Mesenchymal stem cell (in vitro differentiated cells and primary cell): ENCODE data around the gene ZNF45. TPM values are rescaled to one million over a fixed set of nuclear protein-coding genes. Genes with fewer than 3 reads are reported as not detected.

Experiments used
- DNase-seq: peaks from one replicate; pipeline ENCODE4 v3.0.0-alpha.2; 2013
- H2AFZ ChIP-seq: one replicate; pipeline ENCODE4 v1.6.1; 2013; ENCODE audit warnings: low read depth, mild to moderate bottlenecking, control low read depth, inconsistent platforms, low read length, moderate library complexity
- H2AK5ac ChIP-seq: 2 replicates; pipeline ENCODE4 v1.6.1; 2013; ENCODE audit warnings: low read length, moderate library complexity, mild to moderate bottlenecking, inconsistent platforms; ENCODE audit not compliant: severe bottlenecking
- H2BK120ac ChIP-seq: one replicate; pipeline ENCODE4 v1.6.1; 2013; ENCODE audit warnings: low read depth, mild to moderate bottlenecking, inconsistent platforms, low read length, moderate library complexity
- H2BK12ac ChIP-seq, 2 experiments: one replicate each; pipeline ENCODE4 v1.6.1; 2013; ENCODE audit warnings: inconsistent platforms in 2 of 2, low read length in 2 of 2, mild to moderate bottlenecking in 2 of 2, moderate library complexity in 2 of 2, control low read depth in 1 of 2
- H2BK15ac ChIP-seq: one replicate; pipeline ENCODE4 v1.6.1; 2013; ENCODE audit warnings: mild to moderate bottlenecking, low read depth, inconsistent platforms; ENCODE audit not compliant: poor library complexity, severe bottlenecking
- H2BK5ac ChIP-seq: 2 replicates; pipeline ENCODE4 v1.6.1; 2013; ENCODE audit warnings: low read depth, mild to moderate bottlenecking, low read length, control low read depth, inconsistent platforms; ENCODE audit not compliant: poor library complexity, severe bottlenecking
- H3K14ac ChIP-seq, 2 experiments: one replicate each; pipeline ENCODE4 v1.6.1; 2013; ENCODE audit warnings: inconsistent platforms in 2 of 2, low read length in 2 of 2, control low read depth in 1 of 2, mild to moderate bottlenecking in 1 of 2, moderate library complexity in 1 of 2
- H3K18ac ChIP-seq, 2 experiments: one replicate each; pipeline ENCODE4 v1.6.1; 2013; ENCODE audit warnings: inconsistent platforms in 2 of 2, low read length in 2 of 2, control low read depth in 1 of 2, low read depth in 1 of 2, mild to moderate bottlenecking in 1 of 2
- H3K23ac ChIP-seq, 2 experiments: one replicate each; pipeline ENCODE4 v1.6.1; 2013; ENCODE audit warnings: inconsistent platforms in 2 of 2, low read length in 2 of 2, mild to moderate bottlenecking in 2 of 2, moderate library complexity in 2 of 2, control low read depth in 1 of 2
- H3K27ac ChIP-seq: 2 replicates; pipeline ENCODE4 v1.5.1; 2013; ENCODE audit warnings: mild to moderate bottlenecking, moderate library complexity, low read length, control low read depth, inconsistent platforms; ENCODE audit not compliant: poor library complexity, severe bottlenecking
- H3K27me3 ChIP-seq, 2 experiments: 2 replicates each; pipeline versions ENCODE4 v1.6.1 to v1.7.0; 2013; ENCODE audit warnings: low read length in 2 of 2, mild to moderate bottlenecking in 2 of 2, moderate library complexity in 2 of 2, control low read depth in 1 of 2, inconsistent platforms in 1 of 2; ENCODE audit not compliant: control insufficient read depth in 1 of 2, insufficient read depth in 1 of 2
- H3K36me3 ChIP-seq, 2 experiments: 2 replicates each; pipeline versions ENCODE4 v1.6.1 to v1.7.0; 2013; ENCODE audit warnings: low read length in 2 of 2, control low read depth in 1 of 2, inconsistent platforms in 1 of 2, low read depth in 1 of 2, mild to moderate bottlenecking in 1 of 2; ENCODE audit not compliant: insufficient read depth in 2 of 2, control insufficient read depth in 1 of 2
- H3K4ac ChIP-seq, 2 experiments: one replicate each; pipeline ENCODE4 v1.6.1; 2013; ENCODE audit warnings: inconsistent platforms in 2 of 2, low read length in 2 of 2, mild to moderate bottlenecking in 2 of 2, moderate library complexity in 2 of 2, control low read depth in 1 of 2, low read depth in 1 of 2
- H3K4me1 ChIP-seq: 2 replicates; pipeline ENCODE4 v1.6.1; 2013; ENCODE audit warnings: low read depth, low read length, control low read depth; ENCODE audit not compliant: control insufficient read depth, insufficient read depth
- H3K4me2 ChIP-seq: 2 replicates; pipeline ENCODE4 v1.6.1; 2013; ENCODE audit warnings: low read length, mild to moderate bottlenecking, inconsistent platforms; ENCODE audit not compliant: poor library complexity, severe bottlenecking
- H3K4me3 ChIP-seq, 2 experiments: 2 replicates each; pipeline versions ENCODE4 v1.5.1 to v1.7.0; 2013; ENCODE audit warnings: low read length in 2 of 2, mild to moderate bottlenecking in 2 of 2, control low read depth in 1 of 2, low read depth in 1 of 2; ENCODE audit not compliant: insufficient read depth in 1 of 2
- H3K79me1 ChIP-seq: replicated peaks from 2 replicates; pipeline ENCODE4 v1.6.1; 2013; ENCODE audit warnings: mild to moderate bottlenecking, control low read depth, low read length, inconsistent platforms; ENCODE audit not compliant: poor library complexity, severe bottlenecking
- H3K9ac ChIP-seq: 2 replicates; pipeline ENCODE4 v1.7.0; 2013; ENCODE audit warnings: mild to moderate bottlenecking, low read length, moderate library complexity
- H3K9me3 ChIP-seq: 2 replicates; pipeline ENCODE4 v1.7.0; 2013; ENCODE audit warnings: mild to moderate bottlenecking, low read length; ENCODE audit not compliant: control insufficient read depth
- H4K8ac ChIP-seq: one replicate; pipeline ENCODE4 v1.6.1; 2013; ENCODE audit warnings: inconsistent platforms, mild to moderate bottlenecking, low read length, moderate library complexity
- H4K91ac ChIP-seq: one replicate; pipeline ENCODE4 v1.6.1; 2013; ENCODE audit warnings: mild to moderate bottlenecking, low read length, inconsistent platforms
- WGBS: methylation state at CpG from one replicate; pipeline ENCODE4 v1.1.7; 2013; ENCODE audit warnings: mixed read lengths; 5-methylcytosine and 5-hydroxymethylcytosine counted together
- polyA plus RNA-seq, 2 experiments: library from polyadenylated mRNA; stranded (reverse); fragments of 200-250 nt; gene quantifications; one replicate each; pipeline ENCODE4 v1.2.3, GENCODE V29; 2013

Gene ZNF45
- polyA plus RNA-seq (2013, experiment 1 of 2), result 7.6 TPM
- polyA plus RNA-seq (2013, experiment 2 of 2), result 7.1 TPM

GRCh38 chr19:43934985-43935708, at the start of gene ZNF45:
Gene ZNF45, minus strand, starts transcription at chr19:43935282. Its CDS starts 13,097 bp downstream, at chr19:43922185.
- peak within 1 kb of the TSS; percentile 83 for H2BK15ac ChIP-seq

GRCh38 chr19:43984687-43985000, 49.6 kb upstream of the ZNF45 start:
- no peak overlapping the region for H2BK15ac ChIP-seq
- peaks cover 3 to 22% of the 10 kb centered on the region in 2 experiments for H3K36me3 ChIP-seq
- H2BK5ac ChIP-seq, result no peak overlapping the region
- no peak overlapping the region for H3K27ac ChIP-seq
- no peaks in the 10 kb centered on the region for H3K27me3 ChIP-seq
- H4K91ac ChIP-seq, result no peak overlapping the region
- no peak overlapping the region for H4K8ac ChIP-seq
- H3K9ac ChIP-seq, result peak overlapping the region; percentile 85
- DNase-seq, result no peak
- no peak overlapping the region for H3K4ac ChIP-seq
- peak overlapping the region; percentile 88 for H3K4me2 ChIP-seq
- peaks cover 8% of the 10 kb centered on the region for H3K9me3 ChIP-seq
- peak overlapping the region; percentile 58 to 88 for H3K4me3 ChIP-seq
- H2AFZ ChIP-seq, result peak overlapping the region; percentile 81
- 10% methylated on average over 14 of the region's 14 CpGs for WGBS
- no peak overlapping the region for H2BK12ac ChIP-seq
- H3K14ac ChIP-seq, result no peak overlapping the region
- no peak overlapping the region for H2BK120ac ChIP-seq
- H3K79me1 ChIP-seq, result peaks cover 18% of the 10 kb centered on the region
- no peak overlapping the region for H3K18ac ChIP-seq
- no peak overlapping the region for H3K23ac ChIP-seq
- no peak overlapping the region for H2AK5ac ChIP-seq
- peaks cover 3% of the 10 kb centered on the region for H3K4me1 ChIP-seq

More at GRCh38 chr19:43934985-43935708, at the start of gene ZNF45:
- H2AK5ac ChIP-seq, result no peak within 1 kb of the TSS
- peak within 1 kb of the TSS; percentile 62 to 81 for H3K4ac ChIP-seq
- H2BK12ac ChIP-seq, result no peak within 1 kb of the TSS
- DNase-seq, result peak; percentile 94
- H3K27ac ChIP-seq, result peak within 1 kb of the TSS; percentile 89
- H3K9ac ChIP-seq, result peak within 1 kb of the TSS; percentile 88
- H2BK5ac ChIP-seq, result peak within 1 kb of the TSS; percentile 21
- no peaks in the 10 kb centered on the region for H3K27me3 ChIP-seq
- H4K91ac ChIP-seq, result peak within 1 kb of the TSS; percentile 83
- peak within 1 kb of the TSS in 1 of 2 experiments; percentile 53 for H3K14ac ChIP-seq
- H3K4me1 ChIP-seq, result no peaks in the 10 kb centered on the region
- H3K4me2 ChIP-seq, result peak within 1 kb of the TSS; percentile 79
- H3K23ac ChIP-seq, result peak within 1 kb of the TSS in 1 of 2 experiments; percentile 79
- H3K9me3 ChIP-seq, result no peaks in the 10 kb centered on the region
- peaks cover 12 to 26% of the 10 kb centered on the region in 2 experiments for H3K36me3 ChIP-seq
- H2AFZ ChIP-seq, result peak within 1 kb of the TSS; percentile 66
- under 1% methylated on average over 42 of the region's 42 CpGs for WGBS
- H3K18ac ChIP-seq, result peak within 1 kb of the TSS; percentile 44 to 70
- H3K79me1 ChIP-seq, result peaks cover 13% of the 10 kb centered on the region
- peak within 1 kb of the TSS; percentile 97 for H4K8ac ChIP-seq
- peak within 1 kb of the TSS; percentile 61 for H2BK120ac ChIP-seq
- peak within 1 kb of the TSS; percentile 74 to 87 for H3K4me3 ChIP-seq

- Histone ChIP-seq H3K4ac (peak within 1 kb of the TSS in 1 of 2 experiments; percentile 50), H3K4me2 (peak within 1 kb of the TSS; percentile 88), H4K8ac (peak within 1 kb of the TSS; percentile 78), H3K23ac (no peak within 1 kb of the TSS), H2BK120ac (no peak within 1 kb of the TSS), H2BK15ac (no peak within 1 kb of the TSS), H3K14ac (no peak within 1 kb of the TSS), H3K4me1 (peaks cover 3% of the 10 kb centered on the region), H3K18ac (peak within 1 kb of the TSS in 1 of 2 experiments; percentile 84), H3K36me3 (peaks cover 0 to 17% of the 10 kb centered on the region in 2 experiments), H4K91ac (no peak within 1 kb of the TSS), H3K79me1 (peaks cover 14% of the 10 kb centered on the region), H3K9me3 (peaks cover 6% of the 10 kb centered on the region), H3K4me3 (peak within 1 kb of the TSS; percentile 73 to 88), H3K27me3 (no peaks in the 10 kb centered on the region), H3K9ac (peak within 1 kb of the TSS; percentile 85), H2BK5ac (no peak within 1 kb of the TSS), H3K27ac (no peak within 1 kb of the TSS), H2AFZ (peak within 1 kb of the TSS; percentile 81), H2BK12ac (peak within 1 kb of the TSS in 1 of 2 experiments; percentile 31), H2AK5ac (no peak within 1 kb of the TSS)
- under 1% methylated on average over 32 of the region's 40 CpGs for WGBS
- peak; percentile 98 for DNase-seq
Measured at GRCh38 chr19:43983912-43984686, 49.0 kb upstream of the ZNF45 start, which contains the start of gene ZNF155. Gene ZNF155, plus strand, starts transcription at chr19:43984188. Its CDS starts 4,356 bp downstream, at chr19:43988544.

- 75% methylated on average over 2 of the region's 2 CpGs for WGBS
- no peak overlapping the region for H2BK12ac ChIP-seq
Measured at GRCh38 chr19:43983544-43983911, 48.4 kb upstream of the ZNF45 start.

More at GRCh38 chr19:43983544-43983911, 48.4 kb upstream of the ZNF45 start:
- Histone ChIP-seq H4K8ac (no peak overlapping the region), H2BK15ac (no peak overlapping the region), H3K27ac (no peak overlapping the region), H3K4ac (no peak overlapping the region), H2AFZ (no peak overlapping the region), H2AK5ac (no peak overlapping the region), H3K4me2 (peak overlapping the region; percentile 66), H2BK120ac (no peak overlapping the region), H4K91ac (no peak overlapping the region), H3K4me1 (peaks cover 3% of the 10 kb centered on the region), H3K4me3 (peak overlapping the region in 1 of 2 experiments; percentile 88), H3K18ac (no peak overlapping the region), H2BK5ac (no peak overlapping the region), H3K79me1 (peaks cover 14% of the 10 kb centered on the region), H3K23ac (no peak overlapping the region), H3K14ac (no peak overlapping the region), H3K9ac (peak overlapping the region; percentile 85), H3K36me3 (peaks cover 0 to 11% of the 10 kb centered on the region in 2 experiments), H3K27me3 (no peaks in the 10 kb centered on the region), H3K9me3 (peaks cover 4% of the 10 kb centered on the region)
- no peak for DNase-seq
